NCI-H187 (cell line): ENCODE measurements around the gene F2RL2.
A peak's percentile ranks its signal among the peaks of the same experiment; 100 is the strongest.
"Not testable (repeated sequence)": the region's sequence is repeated elsewhere in the genome, so short reads cannot be mapped to it uniquely, and the experiment has no call there.

ENCODE experiments used
- DNase-seq, 2 experiments: peaks; one replicate each; lab custom pipeline; 2025; lab: John Stamatoyannopoulos, UW

Gene F2RL2

GRCh38 chr5:76622076-76622475 lies 1.1 kb downstream of the F2RL2 start:
- DNase-seq: no peak

DNA sequence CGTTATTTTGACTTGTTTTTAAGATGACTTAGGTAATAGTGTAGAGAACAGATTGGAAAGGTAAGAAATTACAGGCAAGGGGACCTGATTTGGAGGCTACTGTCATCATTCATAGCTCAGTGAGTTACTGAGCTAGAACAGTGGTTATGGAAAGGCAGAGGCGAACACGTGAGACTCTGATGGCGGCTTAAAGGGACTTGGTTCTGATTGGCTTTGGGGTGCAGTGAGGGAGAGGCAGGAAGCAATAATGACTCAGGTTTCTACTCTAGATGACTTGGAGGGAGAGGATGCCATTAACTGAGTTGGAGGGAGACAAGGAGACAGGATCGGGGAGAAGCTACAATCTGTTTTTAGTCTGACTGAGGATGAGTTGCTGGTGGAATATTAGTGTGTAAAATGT lies 3.0 kb downstream of the F2RL2 start:
- no peak for DNase-seq

DNA sequence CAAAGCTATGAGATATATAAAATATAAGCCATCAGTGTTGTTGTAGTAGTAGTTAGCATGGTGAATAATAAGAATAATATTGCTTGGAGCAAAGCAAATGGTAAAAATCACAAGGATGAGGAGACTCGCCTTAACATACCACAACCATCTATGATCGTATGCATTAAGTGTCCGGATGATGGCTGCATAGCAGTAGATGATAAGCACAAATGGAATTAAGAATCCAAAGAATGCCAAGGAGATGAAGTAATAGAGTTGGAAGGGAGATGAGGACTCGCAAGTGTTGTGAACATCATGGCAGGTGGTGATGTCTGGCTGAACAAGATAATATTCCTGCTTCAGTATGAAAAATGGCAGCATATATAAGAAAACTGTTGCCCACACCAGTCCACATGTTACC lies 5.5 kb downstream of the F2RL2 start:
- no peak for DNase-seq

DNA sequence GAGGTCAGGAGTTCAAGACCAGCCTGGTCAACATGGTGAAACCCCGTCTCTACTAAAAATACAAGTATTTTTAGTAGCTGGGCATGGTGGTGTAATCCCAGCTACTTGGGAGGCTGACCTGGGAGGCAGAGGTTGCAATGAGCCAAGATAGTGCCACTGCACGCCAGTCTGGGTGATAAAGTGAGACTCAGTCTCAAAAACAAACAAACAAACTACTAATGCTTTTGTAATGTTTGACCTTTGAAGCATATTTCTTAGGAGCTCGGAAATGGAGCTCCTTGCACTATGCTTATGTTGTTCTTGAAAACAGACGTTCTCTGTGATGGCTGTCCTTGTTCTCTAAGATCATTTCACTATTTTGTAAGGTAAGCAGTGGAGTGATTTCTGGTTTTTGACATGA lies 6.0 kb downstream of the F2RL2 start:
- no peak for DNase-seq

GRCh38 chr5:76616206-76616605 lies 7.0 kb downstream of the F2RL2 start:
- no peak for DNase-seq

DNA sequence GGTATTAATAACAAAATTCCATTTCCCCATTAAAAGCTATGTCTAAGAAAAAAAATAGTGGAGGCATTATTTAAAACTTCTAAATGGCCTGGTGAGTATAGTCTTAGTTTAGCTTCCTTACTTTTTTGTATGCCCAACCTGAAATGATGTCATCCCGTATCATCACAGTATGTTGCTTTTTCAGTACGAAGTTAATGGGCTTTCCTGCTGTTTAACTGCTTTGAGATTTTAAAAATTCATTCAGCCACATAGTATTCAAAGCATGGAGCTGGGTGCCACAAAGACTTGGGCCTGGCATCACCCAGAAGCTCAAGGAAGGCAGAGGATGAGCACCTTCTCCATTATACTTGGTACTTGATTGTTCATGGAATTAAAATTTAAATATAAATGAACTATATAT lies 7.4 kb downstream of the F2RL2 start:
- DNase-seq: no peak

DNA sequence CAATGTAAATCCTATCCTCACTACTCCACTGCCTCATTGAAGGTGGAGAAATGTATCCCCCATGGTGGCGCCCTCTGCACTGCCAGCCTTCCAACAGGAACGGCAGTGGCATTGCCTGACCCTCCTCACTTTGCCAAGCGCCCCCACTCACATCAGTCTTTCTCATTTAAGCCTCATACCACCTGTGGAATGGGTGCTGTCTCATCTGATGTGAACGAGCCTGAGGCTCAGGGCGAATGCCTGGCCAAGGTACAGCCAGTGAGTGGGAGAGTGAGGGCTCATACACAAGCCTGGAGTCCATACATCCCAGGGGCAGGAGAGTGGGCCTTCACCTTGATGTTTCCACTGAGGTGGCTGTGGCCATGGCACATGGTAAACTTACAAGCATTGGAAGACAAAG lies 10.3 kb downstream of the F2RL2 start:
- no peak for DNase-seq

DNA sequence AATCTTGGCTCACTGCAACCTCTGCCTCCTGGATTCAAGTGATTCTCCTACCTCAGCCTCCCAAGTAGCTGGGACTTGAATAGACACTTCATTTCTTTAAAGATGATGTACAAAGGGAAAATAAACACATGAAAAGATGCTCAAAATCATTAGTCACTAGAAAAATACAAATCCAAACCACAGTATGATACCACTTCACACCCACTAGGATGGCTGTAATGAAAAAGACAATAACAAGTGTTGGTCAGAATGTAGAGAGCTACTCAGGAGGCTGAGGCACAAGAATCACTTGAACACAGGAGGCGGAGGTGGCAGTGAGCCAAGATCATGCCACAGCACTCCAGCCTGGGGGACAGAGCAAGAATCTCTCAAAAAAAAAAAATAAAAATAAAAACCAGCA lies 13.0 kb downstream of the F2RL2 start:
- no peak for DNase-seq

- DNase-seq: no peak
Observed at GRCh38 chr5:76608833-76609232, 14.4 kb downstream of the F2RL2 start.

- no peak for DNase-seq
Observed at GRCh38 chr5:76607353-76607871, 15.8 kb downstream of the F2RL2 start.

DNA sequence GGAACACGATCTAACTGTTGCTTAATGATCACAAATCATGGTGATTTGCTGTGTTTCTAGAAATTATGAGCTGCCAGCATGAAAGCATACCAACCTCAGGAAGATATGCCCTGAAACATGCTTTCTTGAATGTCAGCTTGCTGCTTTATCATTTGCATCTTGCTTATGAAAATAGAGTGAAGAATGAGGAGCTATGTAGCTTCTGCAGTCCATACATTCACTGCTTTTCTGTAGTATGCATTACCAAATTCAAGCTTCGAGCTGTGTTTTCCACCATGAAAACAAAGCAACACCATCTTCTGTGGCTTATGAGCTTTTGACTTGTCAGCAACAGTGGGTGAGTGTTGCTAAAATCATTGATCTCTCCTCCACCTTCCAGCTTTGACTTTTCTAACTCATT lies 16.5 kb downstream of the F2RL2 start:
- DNase-seq: no peak

GRCh38 chr5:76604838-76605237 lies 18.4 kb downstream of the F2RL2 start:
- no peak for DNase-seq

DNA sequence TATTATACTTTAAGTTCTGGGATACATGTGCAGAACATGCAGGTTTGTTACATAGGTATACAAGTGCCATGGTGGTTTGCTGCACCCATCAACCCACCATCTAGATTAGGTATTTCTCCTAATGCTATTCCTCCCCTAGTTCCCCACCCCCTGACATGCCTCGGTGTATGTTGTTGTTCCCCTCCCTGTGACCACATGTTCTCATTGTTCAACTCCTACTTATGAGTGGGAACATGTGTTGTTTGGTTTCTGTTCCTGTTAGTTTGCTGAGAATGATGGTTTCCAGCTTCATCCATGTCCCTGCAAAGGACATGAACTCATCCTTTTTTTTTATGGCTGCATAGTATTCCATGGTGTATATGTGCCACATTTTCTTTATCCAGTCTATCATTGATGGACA lies 19.2 kb downstream of the F2RL2 start:
- not testable (repeated sequence) for DNase-seq

DNA sequence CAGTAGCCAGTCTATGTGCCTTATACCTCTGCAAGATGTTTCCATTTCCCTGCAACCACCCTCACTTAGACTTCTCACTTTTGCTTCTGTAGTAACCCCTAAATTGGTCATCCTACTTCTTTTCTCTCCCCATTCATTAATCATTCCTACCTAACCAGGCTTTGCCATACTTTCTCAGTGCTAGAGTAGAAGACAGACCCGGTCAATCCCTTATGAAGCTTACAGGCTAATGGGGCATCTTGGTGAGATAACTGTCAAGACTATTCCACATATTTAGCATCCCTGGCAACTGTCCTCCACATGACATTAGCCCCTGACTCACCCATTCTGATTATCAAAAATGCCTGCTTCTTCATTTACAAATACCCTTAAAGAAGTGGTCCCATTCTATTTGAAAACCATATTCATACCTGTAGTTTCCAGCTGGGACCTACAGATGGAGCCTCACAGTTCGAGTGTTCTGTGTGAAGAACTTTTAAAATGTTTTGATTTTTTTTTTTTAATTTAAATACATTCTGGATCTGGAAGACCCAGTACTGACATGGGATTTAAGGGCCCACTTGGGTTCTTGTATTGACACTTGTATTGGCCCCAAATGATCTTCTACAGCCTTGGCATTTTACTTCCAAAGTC lies 21.0 kb downstream of the F2RL2 start:
- DNase-seq: no peak

DNA sequence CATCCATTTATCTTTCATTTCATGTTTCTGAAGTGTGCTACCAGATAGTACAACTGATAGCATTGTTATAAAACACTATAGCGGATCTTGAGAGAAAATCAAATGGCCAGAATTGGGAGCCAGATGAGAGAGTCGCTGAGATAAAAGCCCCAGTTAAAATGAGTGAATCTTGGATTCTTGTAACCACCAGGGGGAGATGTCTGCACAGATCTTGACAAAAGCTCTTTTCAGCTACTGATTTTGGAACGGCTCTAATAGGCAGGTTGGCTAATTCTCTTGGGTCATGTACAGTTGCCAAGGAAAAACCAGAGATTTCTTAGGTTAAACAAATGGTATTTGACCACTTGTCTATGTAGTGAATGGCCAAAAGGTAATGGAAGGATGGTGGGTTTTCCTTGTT lies 21.7 kb downstream of the F2RL2 start:
- DNase-seq: peak in 1 of 2 experiments; percentile 25

DNA sequence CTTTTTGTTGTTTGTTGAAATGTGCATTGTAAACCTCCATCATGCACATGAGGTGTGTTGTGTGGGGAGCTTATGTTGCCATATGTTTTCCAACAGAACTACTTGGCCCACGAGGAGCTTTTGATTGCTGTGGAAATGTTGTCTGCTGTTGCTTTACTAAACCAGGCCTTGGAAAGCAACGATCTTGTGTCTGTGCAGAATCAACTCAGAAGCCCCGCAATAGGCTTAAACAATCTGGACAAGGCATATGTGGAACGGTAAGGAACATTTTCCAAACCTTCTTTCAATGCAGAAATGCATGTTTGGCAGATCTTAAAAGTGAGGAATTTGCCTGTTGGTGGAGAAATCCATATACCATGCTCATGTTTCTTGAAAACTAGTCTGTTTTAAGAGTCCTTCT lies 22.5 kb downstream of the F2RL2 start:
- DNase-seq: no peak

GRCh38 chr5:76598531-76598930 lies 24.7 kb downstream of the F2RL2 start:
- DNase-seq: no peak

- no peak for DNase-seq
Observed at GRCh38 chr5:76595755-76596481, 27.3 kb downstream of the F2RL2 start.

DNA sequence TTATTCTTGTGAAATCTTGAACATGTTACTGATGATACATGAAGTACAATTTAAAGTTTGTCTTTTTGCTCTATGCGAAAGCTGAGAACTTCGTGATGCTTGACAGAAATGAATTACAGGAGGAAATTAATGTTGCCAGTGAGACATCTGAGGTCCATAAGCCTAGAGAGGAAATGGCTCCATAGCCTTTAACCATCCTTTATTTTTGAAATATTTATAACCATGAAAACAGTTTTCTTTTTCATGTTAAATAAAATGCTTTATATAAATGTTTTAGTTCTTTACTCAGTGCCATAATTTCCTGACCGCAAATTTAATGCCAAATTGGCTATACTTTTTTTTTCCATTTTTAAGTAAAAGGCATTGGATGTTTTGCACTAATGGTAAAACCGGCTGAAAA lies 29.1 kb downstream of the F2RL2 start:
- DNase-seq: no peak

DNA sequence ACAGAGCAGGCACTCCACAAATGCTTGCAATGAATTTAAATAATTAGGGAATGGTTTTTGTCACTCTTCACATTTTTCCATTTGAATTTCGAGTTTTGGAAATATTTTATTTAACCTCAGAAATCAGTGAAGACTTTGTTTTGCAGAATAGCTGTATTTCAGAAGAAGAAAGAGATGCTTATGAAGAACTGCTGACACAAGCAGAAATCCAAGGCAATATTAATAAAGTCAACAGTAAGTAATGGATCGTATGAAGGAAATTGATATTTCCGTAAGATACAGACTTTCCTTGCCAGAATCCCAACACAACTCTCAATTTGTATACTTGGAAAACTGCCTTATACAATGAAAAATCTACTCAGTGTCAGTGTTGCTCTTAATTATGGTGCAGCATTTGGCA lies 30.5 kb downstream of the F2RL2 start:
- no peak for DNase-seq

GRCh38 chr5:76591366-76591765 lies 31.8 kb downstream of the F2RL2 start:
- DNase-seq: no peak

DNA sequence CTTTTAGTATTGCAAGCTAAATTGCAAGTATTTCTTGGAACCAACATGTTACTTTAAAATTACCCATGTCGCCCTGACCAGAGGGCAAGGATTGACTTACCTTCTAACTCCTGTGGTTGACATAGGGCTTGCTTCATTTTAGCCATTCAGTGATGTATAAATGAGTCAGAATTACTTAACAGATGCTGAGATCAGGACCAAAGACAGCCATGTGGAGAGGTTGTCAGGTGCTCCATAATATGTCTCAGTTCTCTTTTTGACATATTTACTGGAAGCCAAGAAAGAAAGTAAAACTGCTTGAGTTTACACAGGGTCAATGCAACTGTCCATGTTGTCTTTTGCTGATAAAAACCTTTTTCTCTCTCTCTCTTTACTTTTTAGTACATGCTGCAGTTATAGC lies 33.2 kb downstream of the F2RL2 start:
- DNase-seq: no peak

GRCh38 chr5:76586531-76586930 lies 36.7 kb downstream of the F2RL2 start:
- no peak for DNase-seq

DNA sequence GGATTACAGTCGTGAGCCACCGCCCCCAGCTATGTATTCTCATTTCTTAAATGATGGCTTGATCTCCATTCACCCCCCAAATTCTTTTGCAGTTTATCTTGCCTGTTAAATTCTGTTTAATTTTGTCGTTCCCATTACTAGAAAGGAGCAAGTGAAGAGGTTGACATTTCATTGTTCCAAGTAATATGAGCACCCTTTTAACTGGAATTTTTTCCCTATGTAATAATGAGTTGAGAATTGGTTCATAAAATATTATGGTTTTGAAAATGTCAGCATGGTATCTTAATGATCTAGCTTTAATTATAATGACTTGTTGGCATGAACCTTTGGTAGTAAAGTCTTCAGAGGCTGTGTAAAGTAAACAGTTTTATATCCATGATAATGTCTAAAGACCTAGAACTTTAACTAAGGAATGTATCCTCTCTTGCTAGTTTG lies 37.4 kb downstream of the F2RL2 start:
- DNase-seq: no peak
